Measurements from ENCODE around the gene SNAP29. TPM values are rescaled to one million over a fixed set of nuclear protein-coding genes. Genes with fewer than 3 reads are reported as not detected.

SNAP29 gene
- total and polyA plus RNA-seq, 3 experiments from 2014 or later: 21.9 to 26.0 (median 23.3) TPM

GRCh38 chr22:20875296-20875695, 16.5 kb downstream of the SNAP29 start:
- no peaks in the 10 kb centered on the region for H3K27me3 ChIP-seq (ENCODE audit: insufficient read depth, low read length, poor library complexity, severe bottlenecking)
- H3K36me3 ChIP-seq (ENCODE audit: insufficient read depth, low read length): peaks cover 5% of the 10 kb centered on the region
- H3K9me3 ChIP-seq (ENCODE audit: low read length): no peaks in the 10 kb centered on the region
- Mint-ChIP-seq H3K27me3 (no peaks in the 10 kb centered on the region), H3K9me3 (no peaks in the 10 kb centered on the region), H3K4me3 (no peak overlapping the region), H3K36me3 (peaks cover 0 to 55% (median 0%) of the 10 kb centered on the region in 3 donors), H3K27ac (peak overlapping the region in 1 of 8 donors; percentile 88), H3K4me1 (no peaks in the 10 kb centered on the region)
- ChIA-PET CTCF (no interaction called here), POLR2A (interaction anchor here (0.7 kb wide), 1 partner anchor 24 kb away, joined by 6 read pairs; no protein-coding TSS in a partner anchor)
- no peak overlapping the region for H3K4me3 ChIP-seq (ENCODE audit: low read length)
- no peaks in the 10 kb centered on the region for H3K4me1 ChIP-seq (ENCODE audit: insufficient read depth, low read length)
- no peak for DNase-seq
- H3K27ac ChIP-seq (ENCODE audit: low read depth, low read length): no peak overlapping the region

- Histone ChIP-seq H3K4me3 (ENCODE audit: low read length) (no peak overlapping the region), H3K27ac (ENCODE audit: low read depth, low read length) (no peak overlapping the region), H3K27me3 (ENCODE audit: insufficient read depth, low read length, poor library complexity, severe bottlenecking) (no peaks in the 10 kb centered on the region), H3K9me3 (ENCODE audit: low read length) (no peaks in the 10 kb centered on the region), H3K4me1 (ENCODE audit: insufficient read depth, low read length) (no peaks in the 10 kb centered on the region), H3K36me3 (ENCODE audit: insufficient read depth, low read length) (peaks cover 14% of the 10 kb centered on the region)
- Mint-ChIP-seq H3K9me3 (no peaks in the 10 kb centered on the region), H3K4me1 (no peaks in the 10 kb centered on the region), H3K4me3 (no peak overlapping the region), H3K27me3 (no peaks in the 10 kb centered on the region), H3K27ac (no peak overlapping the region), H3K36me3 (peaks cover 0 to 62% (median 13%) of the 10 kb centered on the region in 3 donors)
- ChIA-PET CTCF (no interaction called here), POLR2A (no interaction called here)
- no peak for DNase-seq
Measured at GRCh38 chr22:20877715-20878114, 18.9 kb downstream of the SNAP29 start.

DNA sequence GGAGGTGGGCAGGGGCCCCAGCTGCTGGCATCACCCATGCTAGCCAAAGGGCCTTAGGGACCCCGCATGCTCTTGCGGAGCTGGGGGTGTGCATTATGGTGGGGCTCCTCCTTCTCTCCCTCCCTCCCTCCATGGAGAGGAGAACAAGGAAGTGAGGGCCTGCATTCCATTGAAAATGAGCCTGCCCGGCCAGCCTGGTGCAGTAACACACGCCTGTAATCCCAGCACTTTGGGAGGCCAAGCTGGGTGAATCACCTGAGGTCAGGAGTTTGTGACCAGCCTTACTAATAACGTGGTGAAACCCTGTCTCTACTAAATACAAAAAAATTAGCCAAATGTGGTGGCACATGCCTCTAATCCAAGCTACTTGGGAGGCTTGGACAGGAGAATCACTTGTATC, 22.4 kb downstream of the SNAP29 start:
- Mint-ChIP-seq H3K36me3 (peaks cover 0 to 70% (median 25%) of the 10 kb centered on the region in 3 donors), H3K9me3 (no peaks in the 10 kb centered on the region), H3K27me3 (no peaks in the 10 kb centered on the region), H3K4me1 (no peaks in the 10 kb centered on the region), H3K4me3 (no peak overlapping the region), H3K27ac (no peak overlapping the region)
- no peaks in the 10 kb centered on the region for H3K9me3 ChIP-seq (ENCODE audit: low read length)
- H3K36me3 ChIP-seq (ENCODE audit: insufficient read depth, low read length): peaks cover 31% of the 10 kb centered on the region
- ChIA-PET CTCF (no interaction called here), POLR2A (no interaction called here)
- DNase-seq: no peak
- no peaks in the 10 kb centered on the region for H3K27me3 ChIP-seq (ENCODE audit: insufficient read depth, low read length, poor library complexity, severe bottlenecking)
- H3K27ac ChIP-seq (ENCODE audit: low read depth, low read length): no peak overlapping the region
- no peaks in the 10 kb centered on the region for H3K4me1 ChIP-seq (ENCODE audit: insufficient read depth, low read length)
- H3K4me3 ChIP-seq (ENCODE audit: low read length): no peak overlapping the region

- no peaks in the 10 kb centered on the region for H3K4me1 Mint-ChIP-seq
- no peaks in the 10 kb centered on the region for H3K27me3 Mint-ChIP-seq
- H3K36me3 Mint-ChIP-seq: peaks cover 0 to 65% (median 26%) of the 10 kb centered on the region in 3 donors
- H3K27ac Mint-ChIP-seq: peak overlapping the region in 3 of 8 donors; percentile 14 to 34 (median 30)
- POLR2A ChIA-PET: no interaction called here
- CTCF ChIA-PET: no interaction called here
- Histone ChIP-seq H3K27me3 (ENCODE audit: insufficient read depth, low read length, poor library complexity, severe bottlenecking) (no peaks in the 10 kb centered on the region), H3K4me1 (ENCODE audit: insufficient read depth, low read length) (no peaks in the 10 kb centered on the region), H3K36me3 (ENCODE audit: insufficient read depth, low read length) (peaks cover 31% of the 10 kb centered on the region), H3K9me3 (ENCODE audit: low read length) (no peaks in the 10 kb centered on the region), H3K4me3 (ENCODE audit: low read length) (no peak overlapping the region), H3K27ac (ENCODE audit: low read depth, low read length) (no peak overlapping the region)
- no peak for DNase-seq
- H3K9me3 Mint-ChIP-seq: no peaks in the 10 kb centered on the region
- no peak overlapping the region for H3K4me3 Mint-ChIP-seq
Measured at GRCh38 chr22:20881869-20882815, 23.3 kb downstream of the SNAP29 start.

GRCh38 chr22:20882855-20883254, 24.0 kb downstream of the SNAP29 start:
- POLR2A ChIA-PET: interaction anchor here (0.6 kb wide), 1 partner anchor 1677 kb away, joined by 3 read pairs; no protein-coding TSS in a partner anchor
- no peaks in the 10 kb centered on the region for H3K4me1 ChIP-seq (ENCODE audit: insufficient read depth, low read length)
- H3K9me3 Mint-ChIP-seq: no peaks in the 10 kb centered on the region
- H3K4me1 Mint-ChIP-seq: no peaks in the 10 kb centered on the region
- DNase-seq: no peak
- H3K27ac Mint-ChIP-seq: no peak overlapping the region
- no peaks in the 10 kb centered on the region for H3K27me3 Mint-ChIP-seq
- peaks cover 38% of the 10 kb centered on the region for H3K36me3 ChIP-seq (ENCODE audit: insufficient read depth, low read length)
- no peak overlapping the region for H3K4me3 ChIP-seq (ENCODE audit: low read length)
- no peaks in the 10 kb centered on the region for H3K27me3 ChIP-seq (ENCODE audit: insufficient read depth, low read length, poor library complexity, severe bottlenecking)
- H3K9me3 ChIP-seq (ENCODE audit: low read length): no peaks in the 10 kb centered on the region
- H3K36me3 Mint-ChIP-seq: peaks cover 1 to 69% (median 32%) of the 10 kb centered on the region in 3 donors
- H3K27ac ChIP-seq (ENCODE audit: low read depth, low read length): no peak overlapping the region
- no peak overlapping the region for H3K4me3 Mint-ChIP-seq
- CTCF ChIA-PET: no interaction called here

DNA sequence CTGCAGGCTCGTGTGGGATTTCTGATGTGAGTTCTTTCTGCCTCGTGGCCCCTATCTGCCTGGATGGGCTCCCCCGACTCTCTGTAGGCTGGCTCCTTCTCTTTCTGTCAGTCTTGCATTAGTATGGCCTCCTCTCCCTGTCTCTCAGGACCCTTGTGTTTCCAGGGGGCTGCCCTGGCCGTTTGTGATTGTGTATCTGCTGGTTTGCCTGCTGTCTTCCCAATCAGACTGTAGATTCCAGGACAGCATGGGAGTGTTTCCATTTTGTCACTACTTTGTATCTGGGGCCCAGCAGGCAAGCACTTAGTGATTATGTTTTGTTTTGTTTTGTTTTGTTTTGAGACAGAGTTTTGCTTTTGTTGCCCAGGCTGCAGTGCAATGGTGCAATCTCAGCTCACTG, 25.6 kb downstream of the SNAP29 start:
- H3K9me3 ChIP-seq (ENCODE audit: low read length): no peaks in the 10 kb centered on the region
- no peak overlapping the region for H3K4me3 Mint-ChIP-seq
- H3K36me3 Mint-ChIP-seq: peaks cover 4 to 77% (median 39%) of the 10 kb centered on the region in 3 donors
- no peaks in the 10 kb centered on the region for H3K27me3 Mint-ChIP-seq
- H3K4me3 ChIP-seq (ENCODE audit: low read length): no peak overlapping the region
- H3K4me1 ChIP-seq (ENCODE audit: insufficient read depth, low read length): no peaks in the 10 kb centered on the region
- peaks cover 54% of the 10 kb centered on the region for H3K36me3 ChIP-seq (ENCODE audit: insufficient read depth, low read length)
- DNase-seq: no peak
- POLR2A ChIA-PET: no interaction called here
- H3K27me3 ChIP-seq (ENCODE audit: insufficient read depth, low read length, poor library complexity, severe bottlenecking): no peaks in the 10 kb centered on the region
- H3K9me3 Mint-ChIP-seq: no peaks in the 10 kb centered on the region
- H3K4me1 Mint-ChIP-seq: no peaks in the 10 kb centered on the region
- CTCF ChIA-PET: no interaction called here
- no peak overlapping the region for H3K27ac Mint-ChIP-seq
- H3K27ac ChIP-seq (ENCODE audit: low read depth, low read length): no peak overlapping the region

- peak overlapping the region in 1 of 8 donors; percentile 61 for H3K27ac Mint-ChIP-seq
- no peaks in the 10 kb centered on the region for H3K27me3 Mint-ChIP-seq
- peaks cover 59% of the 10 kb centered on the region for H3K36me3 ChIP-seq (ENCODE audit: insufficient read depth, low read length)
- no peaks in the 10 kb centered on the region for H3K9me3 ChIP-seq (ENCODE audit: low read length)
- H3K4me3 Mint-ChIP-seq: no peak overlapping the region
- DNase-seq: no peak
- no peak overlapping the region for H3K4me3 ChIP-seq (ENCODE audit: low read length)
- H3K9me3 Mint-ChIP-seq: no peaks in the 10 kb centered on the region
- no peaks in the 10 kb centered on the region for H3K4me1 ChIP-seq (ENCODE audit: insufficient read depth, low read length)
- ChIA-PET CTCF (interaction anchor here (1.5 kb wide), 1 partner anchor 11 kb away, joined by 6 read pairs; no protein-coding TSS in a partner anchor), POLR2A (no interaction called here)
- peak overlapping the region; percentile 62 for H3K27ac ChIP-seq (ENCODE audit: low read depth, low read length)
- peaks cover 4 to 81% (median 44%) of the 10 kb centered on the region in 3 donors for H3K36me3 Mint-ChIP-seq
- H3K27me3 ChIP-seq (ENCODE audit: insufficient read depth, low read length, poor library complexity, severe bottlenecking): no peaks in the 10 kb centered on the region
- no peaks in the 10 kb centered on the region for H3K4me1 Mint-ChIP-seq
Measured at GRCh38 chr22:20885017-20885556, 26.3 kb downstream of the SNAP29 start.

Data from CD8-positive, alpha-beta memory T cell (primary cell).